Islet precursor cell (in vitro differentiated cells): Measurements from ENCODE around the gene TJP1.
"Not testable (repeated sequence)": the region's sequence is repeated elsewhere in the genome, so short reads cannot be mapped to it uniquely, and the experiment has no call there.

Experiments
- DNase-seq: peaks from one replicate; pipeline ENCODE4 v3.0.0-alpha.2; 2018

The TJP1 gene

GRCh38 chr15:29799859-29800258 lies 22.4 kb downstream of the TJP1 start:
- DNase-seq, result no peak

DNA sequence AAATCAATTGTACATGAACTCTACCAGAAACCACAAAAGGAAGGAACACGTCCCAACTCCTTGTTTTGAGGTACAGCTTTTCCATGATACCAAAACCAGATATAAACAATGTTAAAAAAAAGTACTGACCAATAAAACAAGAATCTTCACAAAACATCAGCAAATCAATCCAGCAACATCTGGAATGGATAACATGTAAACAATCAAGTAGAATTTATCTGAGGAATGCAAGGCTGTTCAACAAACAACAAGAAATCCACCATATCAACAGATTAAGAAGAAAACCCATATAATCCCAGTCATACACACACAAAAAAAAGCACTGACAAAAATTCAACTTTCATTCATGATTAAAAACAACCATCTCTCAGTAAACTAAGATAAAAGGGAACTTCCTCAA lies 26.7 kb downstream of the TJP1 start:
- no peak for DNase-seq

- no peak for DNase-seq
These were observed 29.7 kb downstream of the TJP1 start for GRCh38 chr15:29792426-29793159.

DNA sequence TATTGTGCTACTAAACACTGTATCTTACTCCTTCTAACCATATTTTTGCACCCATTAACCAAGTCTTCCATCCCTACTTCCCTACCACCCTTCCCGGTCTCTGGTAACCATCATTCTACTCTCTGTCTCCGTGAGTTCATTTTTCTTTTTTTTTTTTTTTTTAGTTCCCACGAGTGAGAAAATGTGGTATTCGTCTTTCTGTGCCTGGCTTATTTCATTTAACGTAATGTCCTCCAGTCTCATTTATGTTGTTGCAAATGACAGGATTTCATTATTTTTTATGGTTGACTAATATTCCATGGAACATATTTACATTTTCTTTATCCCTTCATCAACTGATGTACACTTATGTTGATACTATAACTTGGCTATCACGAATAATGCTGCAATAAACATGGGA lies 31.7 kb downstream of the TJP1 start:
- no peak for DNase-seq

DNA sequence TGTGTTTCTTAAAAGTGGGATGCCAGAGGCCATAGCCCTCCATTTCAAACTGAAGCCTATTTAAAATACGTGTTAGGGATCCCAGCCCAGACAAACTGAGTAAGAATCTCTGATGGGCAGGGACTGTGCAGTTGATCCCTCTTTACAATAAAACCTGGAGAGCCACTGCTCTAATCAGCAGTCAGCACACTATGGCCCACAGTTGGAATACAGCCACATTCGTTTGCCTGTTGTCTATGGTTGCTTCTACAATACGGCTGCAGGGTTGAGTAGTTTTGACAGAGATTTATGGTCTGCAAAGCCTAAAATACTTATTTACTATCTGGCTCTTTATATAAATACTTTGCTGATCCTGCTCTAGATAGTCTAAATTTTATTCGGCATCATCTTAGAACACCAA lies 32.4 kb downstream of the TJP1 start:
- DNase-seq, result no peak

- no peak for DNase-seq
These were observed 33.7 kb downstream of the TJP1 start for GRCh38 chr15:29788433-29789034.

DNA sequence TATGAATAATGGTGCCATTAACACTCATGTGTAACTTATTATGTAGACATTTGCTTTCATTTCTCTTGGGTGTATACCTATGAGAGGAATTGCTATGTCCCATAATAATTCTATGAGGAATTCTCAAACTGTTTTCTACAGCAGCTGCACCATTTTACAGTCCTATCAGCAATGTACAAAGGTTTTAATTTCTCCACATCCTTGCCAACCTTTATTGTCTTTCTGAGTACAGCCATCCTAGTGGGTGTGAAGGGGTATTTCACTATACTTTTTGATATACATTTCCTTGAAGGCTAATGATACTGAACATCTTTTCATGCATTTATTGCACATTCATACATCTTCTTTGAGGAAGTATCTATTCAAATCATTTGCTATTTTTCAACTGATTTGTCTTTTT lies 34.5 kb downstream of the TJP1 start:
- DNase-seq, result no peak

- DNase-seq, result no peak
These were observed 36.6 kb downstream of the TJP1 start for GRCh38 chr15:29785642-29786041.

DNA sequence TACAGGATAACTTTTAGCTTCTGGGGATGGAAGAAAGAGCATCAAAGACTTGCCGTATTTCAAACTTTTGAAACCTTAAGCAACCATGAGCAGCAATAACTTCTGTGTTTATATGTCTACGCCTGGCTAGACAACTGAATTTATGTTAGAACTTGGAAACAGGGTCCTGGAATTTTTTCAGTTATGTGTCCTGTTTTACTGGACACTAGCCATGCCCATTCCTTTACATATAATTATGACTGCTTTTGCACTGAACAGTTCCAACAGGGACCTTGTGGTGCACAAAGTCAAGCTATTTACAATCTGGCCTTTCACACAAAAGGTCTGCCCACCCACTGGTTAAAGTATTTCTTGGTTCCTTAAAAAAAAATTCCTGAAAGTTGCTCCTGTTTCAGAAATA lies 37.1 kb downstream of the TJP1 start:
- DNase-seq, result no peak

DNA sequence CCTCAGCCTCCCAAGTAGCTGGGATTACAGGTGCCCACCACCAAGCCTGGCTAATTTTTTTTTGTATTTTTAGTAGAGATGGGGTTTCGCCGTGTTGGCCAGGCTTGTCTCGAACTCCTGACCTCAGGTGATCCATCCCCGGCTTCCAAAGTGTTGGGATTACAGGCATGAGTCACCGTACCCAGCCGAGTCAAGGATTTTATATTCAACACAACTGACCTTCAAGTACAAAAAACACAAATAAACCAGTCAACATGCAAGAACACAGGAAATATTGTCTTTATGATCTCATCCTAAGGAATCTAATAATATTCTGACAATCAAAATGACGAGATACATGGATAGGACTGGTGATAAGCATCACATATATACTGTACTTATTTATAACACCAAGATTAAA lies 37.9 kb downstream of the TJP1 start:
- DNase-seq, result no peak

- DNase-seq, result not testable (repeated sequence)
These were observed 39.5 kb downstream of the TJP1 start for GRCh38 chr15:29782816-29783215.

GRCh38 chr15:29778382-29778781 lies 43.9 kb downstream of the TJP1 start:
- no peak for DNase-seq

DNA sequence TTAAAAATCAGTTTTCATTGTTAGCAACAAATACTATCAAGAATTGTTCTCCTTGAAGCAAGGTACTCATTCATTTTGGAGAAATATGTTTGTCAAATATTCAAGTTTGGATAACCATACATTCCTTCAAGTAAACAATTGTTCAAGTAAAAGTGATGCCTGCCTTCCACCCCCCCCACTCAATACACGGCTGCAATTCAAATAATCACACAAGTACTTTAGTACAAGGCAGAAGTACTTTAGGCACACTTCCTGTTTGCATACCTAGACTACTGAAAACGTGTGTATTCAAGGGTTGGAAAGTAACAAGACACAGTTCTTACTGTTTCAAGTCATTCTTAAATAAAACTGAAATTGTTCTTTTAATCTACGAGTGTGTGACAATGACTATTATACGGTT lies 45.4 kb downstream of the TJP1 start:
- DNase-seq, result no peak

DNA sequence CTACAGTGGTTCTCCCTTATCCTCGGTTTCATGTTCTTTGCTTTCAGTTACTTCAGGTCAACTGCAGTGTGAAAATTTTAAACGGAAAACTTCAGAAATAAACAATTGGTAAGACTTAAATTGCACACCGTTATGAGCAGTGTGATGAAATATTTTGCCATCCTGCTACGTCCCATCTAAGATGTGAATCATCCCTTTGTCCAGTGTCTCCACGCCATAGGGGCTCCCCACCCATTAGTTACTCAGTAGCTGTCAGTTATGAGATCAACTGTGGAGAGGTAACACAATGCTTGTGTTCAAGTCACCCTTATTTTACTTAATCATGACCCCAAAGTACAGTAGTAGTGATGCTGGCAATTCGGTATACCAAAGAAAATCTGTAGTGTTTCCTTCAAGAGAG lies 47.4 kb downstream of the TJP1 start:
- no peak for DNase-seq

- no peak for DNase-seq
These were observed 48.5 kb downstream of the TJP1 start for GRCh38 chr15:29773816-29774215.

DNA sequence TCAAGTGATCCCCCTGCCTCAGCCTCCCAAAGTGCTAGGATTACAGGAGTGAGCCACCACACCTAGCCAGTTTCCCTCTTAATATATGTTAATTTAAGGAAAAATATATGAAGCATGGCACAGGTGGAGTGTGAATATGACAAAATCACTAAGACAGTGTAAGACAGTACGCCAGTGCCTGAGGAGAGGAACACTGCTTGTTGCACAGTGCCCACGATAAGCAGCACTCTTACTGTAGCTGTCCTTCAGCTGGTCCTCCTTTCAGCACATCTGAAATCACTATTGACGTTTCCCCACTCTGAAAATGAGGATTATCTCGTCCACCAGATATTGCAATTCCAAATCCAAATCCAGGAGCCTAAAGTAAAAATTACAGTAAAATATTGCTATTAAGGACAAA lies 49.3 kb downstream of the TJP1 start:
- no peak for DNase-seq

DNA sequence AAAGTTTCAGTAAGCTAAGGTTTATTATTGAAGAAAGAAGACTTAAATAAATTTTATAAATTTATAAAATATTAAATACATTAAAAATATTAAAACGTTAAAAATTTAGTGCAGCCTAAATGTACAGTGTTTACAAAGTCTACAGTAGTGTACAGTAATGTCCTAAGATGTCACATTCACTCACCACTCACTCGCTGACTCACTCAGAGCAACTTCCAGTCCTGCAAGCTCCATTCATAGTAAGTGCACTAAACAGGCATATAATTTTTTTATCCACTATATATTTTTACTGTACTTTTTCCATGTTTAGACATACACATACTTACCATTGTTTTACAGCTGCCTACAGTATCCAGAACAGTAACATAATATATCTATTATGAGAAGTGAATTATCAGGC lies 51.5 kb downstream of the TJP1 start:
- DNase-seq, result no peak

DNA sequence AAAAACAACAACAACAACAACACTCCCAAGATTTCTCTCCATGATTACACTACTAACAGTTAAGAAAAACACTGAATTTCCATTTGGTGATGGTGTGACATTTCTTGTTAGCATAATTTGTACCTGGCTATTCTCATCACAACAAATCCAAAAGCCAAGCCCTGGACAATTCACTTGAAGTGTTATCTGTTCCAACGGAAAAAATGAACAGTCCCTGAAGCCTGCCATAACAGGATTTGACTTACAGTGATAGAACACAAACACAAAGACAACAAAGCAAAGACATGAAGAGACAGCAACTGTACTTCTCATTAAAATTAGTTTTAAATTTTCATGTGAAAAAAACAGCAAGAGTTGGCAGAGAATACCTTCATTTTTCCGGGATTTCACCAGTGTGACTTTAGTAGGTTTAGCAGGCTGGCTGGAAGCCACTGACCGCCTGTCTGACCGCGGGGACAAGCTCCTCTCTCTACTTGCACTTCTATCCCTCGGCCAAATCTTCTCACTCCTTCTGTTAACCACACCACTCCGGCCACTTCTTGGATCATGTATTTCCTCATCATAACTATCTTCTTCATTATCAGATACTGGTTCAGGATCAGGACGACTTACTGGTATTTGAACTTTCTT lies 56.3 kb downstream of the TJP1 start:
- DNase-seq, result no peak

GRCh38 chr15:29765234-29765841 lies 56.9 kb downstream of the TJP1 start:
- no peak for DNase-seq

- DNase-seq, result peak; percentile 52
These were observed 62.7 kb downstream of the TJP1 start for GRCh38 chr15:29759596-29759995.

- no peak for DNase-seq
These were observed 65.7 kb downstream of the TJP1 start for GRCh38 chr15:29756358-29757267.

DNA sequence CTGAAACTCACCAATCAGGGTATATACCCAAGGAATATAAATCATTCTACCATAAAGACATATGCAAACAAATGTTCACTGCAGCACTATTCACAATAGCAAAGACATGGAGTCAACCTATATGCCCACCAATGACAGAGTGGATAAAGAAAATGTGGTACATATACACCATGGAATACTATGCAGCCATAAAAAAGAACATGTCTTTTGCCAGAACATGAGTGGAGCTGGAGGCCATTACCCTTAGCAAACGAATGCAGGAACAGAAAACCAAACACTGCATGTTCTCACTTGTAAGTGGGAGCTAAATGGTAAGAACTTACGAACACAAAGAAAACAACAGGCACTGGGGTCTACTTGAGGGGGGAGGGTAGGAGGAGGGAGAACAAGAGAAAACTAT lies 68.3 kb downstream of the TJP1 start:
- not testable (repeated sequence) for DNase-seq

GRCh38 chr15:29753506-29753905 lies 68.8 kb downstream of the TJP1 start:
- no peak for DNase-seq
